Measurements from ENCODE around the gene TEKTIP1. TPM values are rescaled to one million over a fixed set of nuclear protein-coding genes. Genes with fewer than 3 reads are reported as not detected.
A peak's percentile ranks its signal among the peaks of the same experiment; 100 is the strongest.

The TEKTIP1 gene
- total RNA-seq, 2 donors from 2014 or later = 4.6 to 10.7 TPM

GRCh38 chr19:3532154-3532786 is 6.7 kb upstream of the TEKTIP1 start:
- no peak for DNase-seq
- no peak overlapping the region for H3K27ac Mint-ChIP-seq

GRCh38 chr19:3533033-3533432 is 5.9 kb upstream of the TEKTIP1 start:
- no peaks in the 10 kb centered on the region for H3K27me3 Mint-ChIP-seq (ENCODE audit: low read depth)
- no peak overlapping the region for H3K27ac Mint-ChIP-seq
- no peaks in the 10 kb centered on the region for H3K9me3 Mint-ChIP-seq
- no peaks in the 10 kb centered on the region for H3K4me1 Mint-ChIP-seq (ENCODE audit: low read depth)
- DNase-seq (no peak), ATAC-seq (replicated peaks in 1 of 2) (no peak)
- H3K36me3 Mint-ChIP-seq (ENCODE audit: insufficient read depth in 2 of 2) = peaks cover 0 to 4% of the 10 kb centered on the region in 2 donors
- no peak overlapping the region for H3K4me3 Mint-ChIP-seq

More at GRCh38 chr19:3532154-3532786, 6.7 kb upstream of the TEKTIP1 start:
- Mint-ChIP-seq H3K9me3 (no peaks in the 10 kb centered on the region), H3K27me3 (ENCODE audit: low read depth) (no peaks in the 10 kb centered on the region), H3K4me3 (no peak overlapping the region), H3K4me1 (ENCODE audit: low read depth) (no peaks in the 10 kb centered on the region), H3K36me3 (ENCODE audit: insufficient read depth in 2 of 2) (peaks cover 0 to 4% of the 10 kb centered on the region in 2 donors)
- ATAC-seq (replicated peaks in 1 of 2) = peak in 1 of 2 donors; percentile 5

GRCh38 chr19:3533563-3534216 is 5.3 kb upstream of the TEKTIP1 start:
- DNase-seq (no peak), ATAC-seq (replicated peaks in 1 of 2) (no peak)
- Mint-ChIP-seq H3K27ac (no peak overlapping the region), H3K9me3 (no peaks in the 10 kb centered on the region), H3K27me3 (ENCODE audit: low read depth) (no peaks in the 10 kb centered on the region), H3K4me1 (ENCODE audit: low read depth) (no peaks in the 10 kb centered on the region), H3K4me3 (no peak overlapping the region), H3K36me3 (ENCODE audit: insufficient read depth in 2 of 2) (peaks cover 0 to 4% of the 10 kb centered on the region in 2 donors)

GRCh38 chr19:3534375-3535234 is 4.4 kb upstream of the TEKTIP1 start:
- no peaks in the 10 kb centered on the region for H3K27me3 Mint-ChIP-seq (ENCODE audit: low read depth)
- H3K4me3 Mint-ChIP-seq = no peak overlapping the region
- H3K36me3 Mint-ChIP-seq (ENCODE audit: insufficient read depth in 2 of 2) = peaks cover 0 to 7% of the 10 kb centered on the region in 2 donors
- no peak overlapping the region for H3K27ac Mint-ChIP-seq
- H3K9me3 Mint-ChIP-seq = no peaks in the 10 kb centered on the region
- DNase-seq = no peak
- no peak for ATAC-seq (replicated peaks in 1 of 2)
- no peaks in the 10 kb centered on the region for H3K4me1 Mint-ChIP-seq (ENCODE audit: low read depth)

GRCh38 chr19:3535235-3535535 is 3.8 kb upstream of the TEKTIP1 start:
- Mint-ChIP-seq H3K27me3 (ENCODE audit: low read depth) (no peaks in the 10 kb centered on the region), H3K9me3 (no peaks in the 10 kb centered on the region), H3K4me3 (no peak overlapping the region), H3K4me1 (ENCODE audit: low read depth) (no peaks in the 10 kb centered on the region), H3K27ac (no peak overlapping the region), H3K36me3 (ENCODE audit: insufficient read depth in 2 of 2) (peaks cover 0 to 9% of the 10 kb centered on the region in 2 donors)
- DNase-seq (no peak), ATAC-seq (replicated peaks in 1 of 2) (no peak)

GRCh38 chr19:3535563-3535965 is 3.4 kb upstream of the TEKTIP1 start:
- no peaks in the 10 kb centered on the region for H3K9me3 Mint-ChIP-seq
- H3K4me3 Mint-ChIP-seq = no peak overlapping the region
- no peaks in the 10 kb centered on the region for H3K4me1 Mint-ChIP-seq (ENCODE audit: low read depth)
- H3K27me3 Mint-ChIP-seq (ENCODE audit: low read depth) = no peaks in the 10 kb centered on the region
- ATAC-seq (replicated peaks in 1 of 2) = no peak
- peaks cover 0 to 9% of the 10 kb centered on the region in 2 donors for H3K36me3 Mint-ChIP-seq (ENCODE audit: insufficient read depth in 2 of 2)
- H3K27ac Mint-ChIP-seq = no peak overlapping the region
- DNase-seq = no peak

GRCh38 chr19:3535981-3536380 is 3.0 kb upstream of the TEKTIP1 start:
- ATAC-seq (replicated peaks in 1 of 2) (no peak), DNase-seq (no peak)
- H3K9me3 Mint-ChIP-seq = no peaks in the 10 kb centered on the region
- H3K27ac Mint-ChIP-seq = no peak overlapping the region
- H3K4me1 Mint-ChIP-seq (ENCODE audit: low read depth) = no peaks in the 10 kb centered on the region
- peaks cover 0 to 9% of the 10 kb centered on the region in 2 donors for H3K36me3 Mint-ChIP-seq (ENCODE audit: insufficient read depth in 2 of 2)
- H3K27me3 Mint-ChIP-seq (ENCODE audit: low read depth) = no peaks in the 10 kb centered on the region
- H3K4me3 Mint-ChIP-seq = no peak overlapping the region

GRCh38 chr19:3536429-3537100 is 2.4 kb upstream of the TEKTIP1 start:
- Mint-ChIP-seq H3K4me1 (ENCODE audit: low read depth) (no peaks in the 10 kb centered on the region), H3K9me3 (no peaks in the 10 kb centered on the region), H3K27ac (no peak overlapping the region), H3K36me3 (ENCODE audit: insufficient read depth in 2 of 2) (peaks cover 0 to 9% of the 10 kb centered on the region in 2 donors), H3K27me3 (ENCODE audit: low read depth) (no peaks in the 10 kb centered on the region), H3K4me3 (no peak overlapping the region)
- ATAC-seq (replicated peaks in 1 of 2) = no peak
- no peak for DNase-seq

- H3K9me3 Mint-ChIP-seq = no peaks in the 10 kb centered on the region
- H3K36me3 Mint-ChIP-seq (ENCODE audit: insufficient read depth in 2 of 2) = peaks cover 0 to 9% of the 10 kb centered on the region in 2 donors
- H3K4me3 Mint-ChIP-seq = no peak overlapping the region
- no peaks in the 10 kb centered on the region for H3K27me3 Mint-ChIP-seq (ENCODE audit: low read depth)
- no peaks in the 10 kb centered on the region for H3K4me1 Mint-ChIP-seq (ENCODE audit: low read depth)
- DNase-seq = no peak
- peak overlapping the region; percentile 38 for H3K27ac Mint-ChIP-seq
- ATAC-seq (replicated peaks in 1 of 2) = no peak
Observed at GRCh38 chr19:3537101-3537437, 1.9 kb upstream of the TEKTIP1 start.

GRCh38 chr19:3537438-3538240 is 1.3 kb upstream of the TEKTIP1 start:
- ATAC-seq (replicated peaks in 1 of 2) = no peak
- no peak for DNase-seq
- H3K36me3 Mint-ChIP-seq (ENCODE audit: insufficient read depth in 2 of 2) = peaks cover 0 to 7% of the 10 kb centered on the region in 2 donors
- H3K27ac Mint-ChIP-seq = peak overlapping the region; percentile 38
- H3K9me3 Mint-ChIP-seq = no peaks in the 10 kb centered on the region
- no peak overlapping the region for H3K4me3 Mint-ChIP-seq
- no peaks in the 10 kb centered on the region for H3K4me1 Mint-ChIP-seq (ENCODE audit: low read depth)
- H3K27me3 Mint-ChIP-seq (ENCODE audit: low read depth) = no peaks in the 10 kb centered on the region

- no peaks in the 10 kb centered on the region for H3K27me3 Mint-ChIP-seq (ENCODE audit: low read depth)
Observed at GRCh38 chr19:3538258-3538929, 580 bp upstream of the TEKTIP1 start.

GRCh38 chr19:3539756-3540118 is 763 bp downstream of the TEKTIP1 start:
- ATAC-seq (replicated peaks in 1 of 2) (no peak), DNase-seq (no peak)
- no peak overlapping the region for H3K4me3 Mint-ChIP-seq
- H3K27ac Mint-ChIP-seq = no peak overlapping the region
- H3K4me1 Mint-ChIP-seq (ENCODE audit: low read depth) = no peaks in the 10 kb centered on the region
- H3K9me3 Mint-ChIP-seq = no peaks in the 10 kb centered on the region
- H3K27me3 Mint-ChIP-seq (ENCODE audit: low read depth) = no peaks in the 10 kb centered on the region
- peaks cover 0 to 5% of the 10 kb centered on the region in 2 donors for H3K36me3 Mint-ChIP-seq (ENCODE audit: insufficient read depth in 2 of 2)

More at GRCh38 chr19:3538258-3538929, 580 bp upstream of the TEKTIP1 start:
- no peak overlapping the region for H3K27ac Mint-ChIP-seq
- no peaks in the 10 kb centered on the region for H3K4me1 Mint-ChIP-seq (ENCODE audit: low read depth)
- H3K9me3 Mint-ChIP-seq = no peaks in the 10 kb centered on the region
- peaks cover 0 to 7% of the 10 kb centered on the region in 2 donors for H3K36me3 Mint-ChIP-seq (ENCODE audit: insufficient read depth in 2 of 2)
- DNase-seq (no peak), ATAC-seq (replicated peaks in 1 of 2) (peak in 1 of 2 donors; percentile 5)
- no peak overlapping the region for H3K4me3 Mint-ChIP-seq
